Spleen (tissue), 11 donors: ENCODE results near the gene TSHZ2. TPM values are rescaled to one million over a fixed set of nuclear protein-coding genes. Genes with fewer than 3 reads are reported as not detected.

Source experiments
- DNase-seq: peaks from one replicate; pipeline ENCODE4 v3.0.0-alpha.2; 2020
- H3K27ac ChIP-seq, 8 donors: fragments of 200-600 bp; sonication (generic) in 7 of 8; 1 replicate in 4 of 8; 2 replicates in 4 of 8; pipeline versions ENCODE4 v1.5.0 to v1.8.0; 2016 to 2021; ENCODE audit warnings: inconsistent platforms in 4 of 8, mild to moderate bottlenecking in 4 of 8, moderate library complexity in 1 of 8
- H3K27me3 ChIP-seq, 7 donors: fragments of 200-600 bp; sonication (generic) in 6 of 7; replicated peaks in 1 of 7; 1 replicate in 4 of 7; 2 replicates in 3 of 7; pipeline versions ENCODE4 v1.5.0 to v1.8.0; 2016 to 2021; ENCODE audit warnings: inconsistent platforms in 3 of 7, mild to moderate bottlenecking in 1 of 7
- H3K36me3 ChIP-seq, 6 donors: fragments of 200-600 bp; sonication (generic) in 5 of 6; 1 replicate in 4 of 6; 2 replicates in 2 of 6; pipeline versions ENCODE4 v1.5.0 to v1.8.0; 2016 to 2021; ENCODE audit warnings: inconsistent platforms in 2 of 6
- H3K4me1 ChIP-seq, 6 donors: fragments of 200-600 bp; sonication (generic) in 5 of 6; 1 replicate in 3 of 6; 2 replicates in 3 of 6; pipeline versions ENCODE4 v1.5.0 to v1.8.0; 2016 to 2021; ENCODE audit warnings: inconsistent platforms in 3 of 6
- H3K4me3 ChIP-seq, 8 donors: fragments of 200-600 bp; sonication (generic) in 7 of 8; 1 replicate in 4 of 8; 2 replicates in 4 of 8; pipeline versions ENCODE4 v1.5.0 to v1.8.0; 2016 to 2021; ENCODE audit warnings: inconsistent platforms in 4 of 8, mild to moderate bottlenecking in 4 of 8, moderate library complexity in 2 of 8
- H3K9me3 ChIP-seq, 8 donors: fragments of 200-600 bp; sonication (generic) in 7 of 8; 1 replicate in 4 of 8; 2 replicates in 4 of 8; pipeline versions ENCODE4 v1.5.0 to v1.8.0; 2016 to 2021; ENCODE audit warnings: inconsistent platforms in 4 of 8
- CTCF ChIP-seq, 11 experiments: fragments of 200-600 bp in 7 of 11; fragments of 450-650 bp in 4 of 11; sonication (generic) in 4 of 11; IDR thresholded peaks in 8 of 11; conservative IDR thresholded peaks in 3 of 11; 1 replicate in 7 of 11; 2 replicates in 4 of 11; pipeline versions ENCODE4 v1.4.0 to v1.8.0; 2016 to 2021; ENCODE audit warnings: antibody characterized with exemption in 11 of 11, inconsistent platforms in 4 of 11, mild to moderate bottlenecking in 1 of 11
- POLR2A ChIP-seq, 3 donors: fragments of 450-650 bp; IDR thresholded peaks; one replicate each; pipeline ENCODE4 v1.5.1; 2017; ENCODE audit warnings: antibody characterized with exemption in 3 of 3, mild to moderate bottlenecking in 1 of 3
- POLR2AphosphoS5 ChIP-seq, 3 donors: sonication (generic); formaldehyde crosslinking; IDR thresholded peaks; one replicate each; pipeline ENCODE4 v1.5.1; 2017; ENCODE audit warnings: antibody characterized with exemption in 3 of 3
- WGBS, 5 donors: extraction: QIAGEN DNeasy Blood & Tissue Kit in 3 of 5; methylation state at CpG; one replicate each; pipeline versions ENCODE4 v1.1.5 to v1.1.7; 2013 to 2018; 5-methylcytosine and 5-hydroxymethylcytosine counted together
- intact Hi-C: fragments of 100-400 bp; cut with DNase I; formaldehyde crosslinking; loops from one replicate; pipeline ENCODE4 v1.15.0; 2023; ENCODE audit warnings: low total_unique reads
- polyA plus RNA-seq, 3 donors: library from polyadenylated mRNA; stranded (reverse); fragments of 200-250 nt; gene quantifications; one replicate each; pipeline ENCODE4 v1.2.1, GENCODE V29; 2013
- total RNA-seq, 7 donors: library from RNA; depleted of rRNA in 3 of 7; stranded (reverse); fragments of >200 nt in 3 of 7; fragmentation: NEBNext Ultra II Directional in 4 of 7; extraction: Animal tissue kit (Norgen Biotek cat#: 25700) in 4 of 7; gene quantifications; one replicate each; pipeline versions ENCODE4 v1.1.0 to v1.2.1, GENCODE V29; 2016 to 2021
- donor health status: healthy with polysubstance abuse.
- donor health status: DM: no; HTN: no; CAD: no; lungs with moderate emphysema.
- donor health status: DM: no; HTN: no; CAD: no.
- donor health status: Bipolar disorder and iron deficiency.
- donor health status: healthy.
- donor health status: DM: no; HTN: no; CAD: no.
- donor health status: DM: yes; HTN: yes; CAD: no.

The TSHZ2 gene
- total and polyA plus RNA-seq, 10 donors: 0.86 to 19.2 (median 15.7) TPM

DNA sequence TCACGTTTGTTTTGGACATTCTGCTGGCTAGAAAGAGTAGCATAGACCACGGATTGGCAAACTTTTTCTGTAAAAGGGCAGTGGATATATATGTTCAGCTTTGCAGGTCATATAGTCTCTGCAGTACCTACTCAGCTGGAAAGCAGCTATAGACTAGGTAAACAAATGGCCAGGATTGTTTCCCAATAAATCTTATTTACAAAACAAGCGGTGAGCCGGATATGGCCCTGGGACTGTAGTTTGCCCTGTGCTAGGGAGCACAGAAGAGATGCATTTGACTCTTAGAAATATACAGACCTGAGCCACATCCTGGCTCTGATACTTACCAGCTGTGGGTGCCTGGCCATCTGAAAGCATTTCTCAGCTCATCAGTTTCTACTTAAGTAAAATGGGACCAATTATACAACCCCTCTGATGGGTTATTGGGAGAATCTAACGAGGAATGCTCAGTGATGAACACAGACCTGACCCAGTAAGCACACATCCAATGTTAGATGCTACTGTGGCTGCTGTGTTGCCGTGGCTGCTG is 120.7 kb downstream of the TSHZ2 start:
- Histone ChIP-seq H3K9me3 (no peaks in the 10 kb centered on the region), H3K27me3 (no peaks in the 10 kb centered on the region), H3K4me3 (no peak overlapping the region), H3K27ac (no peak overlapping the region), H3K36me3 (no peaks in the 10 kb centered on the region), H3K4me1 (no peaks in the 10 kb centered on the region)
- TF ChIP-seq POLR2A (IDR thresholded peaks at IDR 0.05): no peak
- no peak for TF ChIP-seq POLR2AphosphoS5 (IDR thresholded peaks at IDR 0.05)
- no peak for TF ChIP-seq CTCF (IDR thresholded peaks at IDR 0.05 in 8 of 11, conservative IDR thresholded peaks at IDR 0.05 in 3 of 11)
- 66 to 79% (median 74%) methylated on average over 6 of the region's 6 CpGs for WGBS, 5 donors
- intact Hi-C loops: no loop called here
- no peak for DNase-seq

DNA sequence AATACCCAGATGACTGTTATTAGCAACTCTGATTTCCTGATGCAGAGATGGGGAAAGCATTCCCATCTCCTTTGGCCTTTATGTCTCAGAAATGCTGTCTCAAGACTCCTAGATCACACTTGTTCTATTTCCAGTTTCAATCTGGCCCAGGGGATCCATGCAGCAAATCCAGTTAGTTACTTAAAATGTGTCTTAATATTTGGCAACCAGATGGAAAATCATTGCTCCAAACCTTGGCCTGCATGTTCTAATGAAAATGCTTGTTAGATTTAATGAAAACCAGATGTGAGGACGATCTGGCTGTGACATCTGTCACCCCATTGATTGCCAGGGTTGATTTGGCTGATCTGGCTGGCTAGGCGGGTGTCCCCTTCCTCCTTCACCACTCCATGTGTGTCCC is 125.2 kb downstream of the TSHZ2 start:
- H3K4me1 ChIP-seq: no peaks in the 10 kb centered on the region
- H3K4me3 ChIP-seq: no peak overlapping the region
- no peaks in the 10 kb centered on the region for H3K36me3 ChIP-seq
- H3K27me3 ChIP-seq: no peaks in the 10 kb centered on the region
- WGBS, 5 donors: 61 to 81% (median 76%) methylated on average over 2 of the region's 2 CpGs
- intact Hi-C loops: no loop called here
- no peak for TF ChIP-seq POLR2A (IDR thresholded peaks at IDR 0.05)
- no peak for DNase-seq
- H3K9me3 ChIP-seq: no peaks in the 10 kb centered on the region
- H3K27ac ChIP-seq: no peak overlapping the region

GRCh38 chr20:53097791-53098190 is 125.6 kb downstream of the TSHZ2 start:
- 82 to 95% (median 90%) methylated on average over 4 of the region's 4 CpGs for WGBS, 5 donors
- H3K27ac ChIP-seq: no peak overlapping the region
- no peaks in the 10 kb centered on the region for H3K27me3 ChIP-seq
- no peaks in the 10 kb centered on the region for H3K9me3 ChIP-seq
- H3K4me1 ChIP-seq: no peaks in the 10 kb centered on the region
- H3K4me3 ChIP-seq: no peak overlapping the region
- TF ChIP-seq POLR2AphosphoS5 (IDR thresholded peaks at IDR 0.05): no peak
- no peak for TF ChIP-seq CTCF (IDR thresholded peaks at IDR 0.05 in 8 of 11, conservative IDR thresholded peaks at IDR 0.05 in 3 of 11)
- no peak for TF ChIP-seq POLR2A (IDR thresholded peaks at IDR 0.05)
- no peak for DNase-seq
- H3K36me3 ChIP-seq: no peaks in the 10 kb centered on the region
- intact Hi-C loops: no loop called here

- intact Hi-C loops: no loop called here
- Histone ChIP-seq H3K9me3 (no peaks in the 10 kb centered on the region), H3K4me3 (no peak overlapping the region), H3K36me3 (no peaks in the 10 kb centered on the region), H3K27ac (no peak overlapping the region), H3K4me1 (no peaks in the 10 kb centered on the region), H3K27me3 (no peaks in the 10 kb centered on the region)
- no peak for DNase-seq
- TF ChIP-seq POLR2A (IDR thresholded peaks at IDR 0.05) (no peak), POLR2AphosphoS5 (IDR thresholded peaks at IDR 0.05) (no peak), CTCF (IDR thresholded peaks at IDR 0.05 in 8 of 11, conservative IDR thresholded peaks at IDR 0.05 in 3 of 11) (no peak)
- WGBS, 5 donors: 90 to 100% (median 97%) methylated on average over 1 of the region's 1 CpG
Observed at GRCh38 chr20:53098621-53099020, 126.5 kb downstream of the TSHZ2 start.

- H3K4me1 ChIP-seq: no peaks in the 10 kb centered on the region
- H3K27me3 ChIP-seq: no peaks in the 10 kb centered on the region
- whole genome bisulfite sequencing, 5 donors: 60 to 74% (median 68%) methylated on average over 2 of the region's 2 CpGs
- intact Hi-C loops: no loop called here
- no peak overlapping the region for H3K27ac ChIP-seq
- no peaks in the 10 kb centered on the region for H3K9me3 ChIP-seq
- no peak overlapping the region for H3K4me3 ChIP-seq
- no peaks in the 10 kb centered on the region for H3K36me3 ChIP-seq
- no peak for DNase-seq
- TF ChIP-seq POLR2A (IDR thresholded peaks at IDR 0.05): no peak
- no peak for TF ChIP-seq POLR2AphosphoS5 (IDR thresholded peaks at IDR 0.05)
- no peak for TF ChIP-seq CTCF (IDR thresholded peaks at IDR 0.05 in 8 of 11, conservative IDR thresholded peaks at IDR 0.05 in 3 of 11)
Observed at GRCh38 chr20:53099856-53100255, 127.7 kb downstream of the TSHZ2 start.
